Measurements from ENCODE around the gene FKBP10. TPM values are rescaled to one million over a fixed set of nuclear protein-coding genes. Genes with fewer than 3 reads are reported as not detected.
"Not testable (repeated sequence)": the region's sequence is repeated elsewhere in the genome, so short reads cannot be mapped to it uniquely, and the experiment has no call there.

Gene FKBP10
- total RNA-seq, 1 donor from 2014 or later = 401 TPM

- H3K4me1 Mint-ChIP-seq = peaks cover 2% of the 10 kb centered on the region
- no peak for DNase-seq (ENCODE audit: low spot score in 2 of 2, unreplicated experiment in 2 of 2)
- H3K4me3 Mint-ChIP-seq = no peak overlapping the region
- no peaks in the 10 kb centered on the region for H3K9me3 Mint-ChIP-seq
- H3K27me3 Mint-ChIP-seq (ENCODE audit: low read depth) = no peaks in the 10 kb centered on the region
- peaks cover 16% of the 10 kb centered on the region for H3K36me3 Mint-ChIP-seq
- TF ChIP-seq CTCF (IDR thresholded peaks at IDR 0.05; ENCODE audit: unreplicated experiment) = no peak
- H3K27ac Mint-ChIP-seq = no peak overlapping the region
Measured at GRCh38 chr17:41849251-41849990, 36.6 kb downstream of the FKBP10 start.

- not testable (repeated sequence) for H3K4me3 Mint-ChIP-seq; H3K27me3 Mint-ChIP-seq (ENCODE audit: low read depth); H3K27ac Mint-ChIP-seq; H3K4me1 Mint-ChIP-seq; H3K9me3 Mint-ChIP-seq; DNase-seq (ENCODE audit: low spot score in 2 of 2, unreplicated experiment in 2 of 2)
- peaks cover 15% of the 10 kb centered on the region for H3K36me3 Mint-ChIP-seq
Measured at GRCh38 chr17:41851382-41851781, 38.6 kb downstream of the FKBP10 start.

GRCh38 chr17:41860254-41860931 lies 47.6 kb downstream of the FKBP10 start:
- no peak for DNase-seq (ENCODE audit: low spot score in 2 of 2, unreplicated experiment in 2 of 2)
- Mint-ChIP-seq H3K4me1 (peaks cover 7% of the 10 kb centered on the region), H3K36me3 (no peaks in the 10 kb centered on the region), H3K27ac (peak overlapping the region; percentile 24), H3K27me3 (ENCODE audit: low read depth) (no peaks in the 10 kb centered on the region), H3K4me3 (no peak overlapping the region), H3K9me3 (no peaks in the 10 kb centered on the region)
- TF ChIP-seq CTCF (IDR thresholded peaks at IDR 0.05; ENCODE audit: unreplicated experiment) = no peak

GRCh38 chr17:41863074-41863848 lies 50.5 kb downstream of the FKBP10 start:
- Mint-ChIP-seq H3K27ac (no peak overlapping the region), H3K4me3 (no peak overlapping the region), H3K4me1 (peaks cover 9% of the 10 kb centered on the region), H3K27me3 (ENCODE audit: low read depth) (no peaks in the 10 kb centered on the region), H3K36me3 (peaks cover 4% of the 10 kb centered on the region), H3K9me3 (no peaks in the 10 kb centered on the region)
- no peak for DNase-seq (ENCODE audit: low spot score in 2 of 2, unreplicated experiment in 2 of 2)
- TF ChIP-seq CTCF (IDR thresholded peaks at IDR 0.05; ENCODE audit: unreplicated experiment) = no peak

GRCh38 chr17:41864498-41864835 lies 51.7 kb downstream of the FKBP10 start:
- H3K9me3 Mint-ChIP-seq = no peaks in the 10 kb centered on the region
- TF ChIP-seq CTCF (IDR thresholded peaks at IDR 0.05; ENCODE audit: unreplicated experiment) = no peak
- no peak overlapping the region for H3K27ac Mint-ChIP-seq
- H3K27me3 Mint-ChIP-seq (ENCODE audit: low read depth) = no peaks in the 10 kb centered on the region
- no peak for DNase-seq (ENCODE audit: low spot score in 2 of 2, unreplicated experiment in 2 of 2)
- peaks cover 9% of the 10 kb centered on the region for H3K36me3 Mint-ChIP-seq
- no peak overlapping the region for H3K4me3 Mint-ChIP-seq
- peaks cover 9% of the 10 kb centered on the region for H3K4me1 Mint-ChIP-seq
